Kidney (tissue), 14 donors: ENCODE measurements around the gene RAD51B. TPM values are rescaled to one million over a fixed set of nuclear protein-coding genes. Genes with fewer than 3 reads are reported as not detected.

Source experiments
- DNase-seq, 5 donors: peaks; one replicate each; pipeline ENCODE4 v3.0.0-alpha.2; 2013 to 2020
- FAIRE-seq: peaks from 2 replicates; lab custom pipeline; 2012; peaks lifted over from hg19 to GRCh38; lab: Jason Lieb, UNC
- H3K27ac ChIP-seq, 2 donors: one replicate each; pipeline ENCODE4 v1.7.0; 2013; ENCODE audit warnings: low read depth in 2 of 2, low read length in 2 of 2, inconsistent platforms in 1 of 2
- H3K27me3 ChIP-seq: one replicate; pipeline ENCODE4 v1.7.1; 2013; ENCODE audit warnings: low read length, inconsistent platforms; ENCODE audit not compliant: control insufficient read depth, insufficient read depth
- H3K36me3 ChIP-seq, 3 donors: one replicate each; pipeline versions ENCODE4 v1.7.0 to v1.7.1; 2013; ENCODE audit warnings: low read length in 3 of 3, control low read depth in 1 of 3, inconsistent platforms in 1 of 3; ENCODE audit not compliant: insufficient read depth in 3 of 3, control insufficient read depth in 2 of 3
- H3K4me1 ChIP-seq, 3 donors: one replicate each; pipeline versions ENCODE4 v1.7.0 to v1.7.1; 2013; ENCODE audit warnings: low read length in 3 of 3, inconsistent platforms in 1 of 3, low read depth in 1 of 3; ENCODE audit not compliant: control insufficient read depth in 2 of 3, insufficient read depth in 2 of 3
- H3K4me3 ChIP-seq, 3 donors: one replicate each; pipeline versions ENCODE4 v1.7.0 to v1.8.1; 2013; ENCODE audit warnings: low read length in 3 of 3, control low read depth in 1 of 3, inconsistent platforms in 1 of 3
- H3K9ac ChIP-seq, 3 donors: one replicate each; pipeline versions ENCODE4 v1.7.0 to v1.7.1; 2013; ENCODE audit warnings: low read length in 3 of 3, control low read depth in 1 of 3, inconsistent platforms in 1 of 3
- H3K9me3 ChIP-seq, 3 donors: one replicate each; pipeline versions ENCODE4 v1.7.0 to v1.7.1; 2013; ENCODE audit warnings: low read length in 3 of 3, control low read depth in 1 of 3, inconsistent platforms in 1 of 3; ENCODE audit not compliant: control insufficient read depth in 2 of 3, insufficient read depth in 1 of 3
- intact Hi-C: fragments of 100-400 bp; cut with DNase I; formaldehyde crosslinking; loops from one replicate; pipeline ENCODE4 v1.11.1; 2022
- polyA plus RNA-seq: library from polyadenylated mRNA; stranded (reverse); fragments of 350-450 nt; fragmentation: Illumina TruSeq; extraction: RNeasy Lipid Tissue Mini Kit (QIAGEN cat#74804); gene quantifications from one replicate; pipeline ENCODE4 v1.2.3, GENCODE V29; 2014; ENCODE audit warnings: low read depth, low replicate concordance; ENCODE audit not compliant: insufficient read depth
- total RNA-seq: library from RNA; stranded (reverse); fragmentation: NEBNext Ultra II Directional; extraction: Animal tissue kit (Norgen Biotek cat#: 25700); gene quantifications from one replicate; pipeline ENCODE4 v1.2.1, GENCODE V29; 2021
- TF ChIP-seq, protein P1 (sequence below): IDR thresholded peaks from 3 replicates; pipeline ENCODE4 v1.5.1; 2012; ENCODE audit warnings: mild to moderate bottlenecking, moderate library complexity, borderline replicate concordance; ENCODE audit not compliant: insufficient read depth; ENCODE audit errors: extremely low read depth
- donor health status: control.
- donor health status: control.
- donor health status: control.
- donor health status: control.
- donor health status: control.
- donor health status: DM: yes; HTN: yes; CAD: no.
- donor health status: Normal renal cell carcinoma (clear cell type).

RAD51B gene
- total and polyA plus RNA-seq, 2 donors from 2014 or later, result 6.9 to 18.0 TPM

DNA sequence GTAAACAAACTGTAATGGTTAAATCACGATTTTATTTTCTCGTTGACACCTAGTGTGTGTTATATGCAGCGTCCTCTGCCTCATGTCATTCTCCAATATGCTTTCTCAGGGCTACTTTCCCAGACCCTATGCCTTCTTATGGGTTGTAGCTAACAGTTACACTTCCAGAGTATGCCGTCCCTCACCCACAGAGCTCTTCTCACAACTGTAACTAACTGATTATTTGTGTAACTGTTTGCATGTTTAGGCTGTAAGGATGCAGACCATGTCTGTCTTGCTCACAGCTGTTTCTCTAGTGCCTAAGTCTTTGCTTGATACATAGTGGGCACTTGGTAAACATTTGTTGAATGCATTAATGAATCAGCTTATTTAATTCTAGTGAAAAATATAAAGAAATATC, 555.8 kb downstream of the RAD51B start:
- no peaks in the 10 kb centered on the region for H3K27me3 ChIP-seq
- DNase-seq, result no peak
- intact Hi-C loops, result no loop called here
- no peak for FAIRE-seq
- no peak overlapping the region for H3K9ac ChIP-seq
- H3K4me3 ChIP-seq, result no peak overlapping the region
- peaks cover 0 to 4% (median 0%) of the 10 kb centered on the region in 3 donors for H3K4me1 ChIP-seq
- no peaks in the 10 kb centered on the region for H3K36me3 ChIP-seq
- H3K9me3 ChIP-seq, result no peaks in the 10 kb centered on the region
- H3K27ac ChIP-seq, result no peak overlapping the region
- TF ChIP-seq, protein P1, sequence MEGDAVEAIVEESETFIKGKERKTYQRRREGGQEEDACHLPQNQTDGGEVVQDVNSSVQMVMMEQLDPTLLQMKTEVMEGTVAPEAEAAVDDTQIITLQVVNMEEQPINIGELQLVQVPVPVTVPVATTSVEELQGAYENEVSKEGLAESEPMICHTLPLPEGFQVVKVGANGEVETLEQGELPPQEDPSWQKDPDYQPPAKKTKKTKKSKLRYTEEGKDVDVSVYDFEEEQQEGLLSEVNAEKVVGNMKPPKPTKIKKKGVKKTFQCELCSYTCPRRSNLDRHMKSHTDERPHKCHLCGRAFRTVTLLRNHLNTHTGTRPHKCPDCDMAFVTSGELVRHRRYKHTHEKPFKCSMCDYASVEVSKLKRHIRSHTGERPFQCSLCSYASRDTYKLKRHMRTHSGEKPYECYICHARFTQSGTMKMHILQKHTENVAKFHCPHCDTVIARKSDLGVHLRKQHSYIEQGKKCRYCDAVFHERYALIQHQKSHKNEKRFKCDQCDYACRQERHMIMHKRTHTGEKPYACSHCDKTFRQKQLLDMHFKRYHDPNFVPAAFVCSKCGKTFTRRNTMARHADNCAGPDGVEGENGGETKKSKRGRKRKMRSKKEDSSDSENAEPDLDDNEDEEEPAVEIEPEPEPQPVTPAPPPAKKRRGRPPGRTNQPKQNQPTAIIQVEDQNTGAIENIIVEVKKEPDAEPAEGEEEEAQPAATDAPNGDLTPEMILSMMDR, result no peak

DNA sequence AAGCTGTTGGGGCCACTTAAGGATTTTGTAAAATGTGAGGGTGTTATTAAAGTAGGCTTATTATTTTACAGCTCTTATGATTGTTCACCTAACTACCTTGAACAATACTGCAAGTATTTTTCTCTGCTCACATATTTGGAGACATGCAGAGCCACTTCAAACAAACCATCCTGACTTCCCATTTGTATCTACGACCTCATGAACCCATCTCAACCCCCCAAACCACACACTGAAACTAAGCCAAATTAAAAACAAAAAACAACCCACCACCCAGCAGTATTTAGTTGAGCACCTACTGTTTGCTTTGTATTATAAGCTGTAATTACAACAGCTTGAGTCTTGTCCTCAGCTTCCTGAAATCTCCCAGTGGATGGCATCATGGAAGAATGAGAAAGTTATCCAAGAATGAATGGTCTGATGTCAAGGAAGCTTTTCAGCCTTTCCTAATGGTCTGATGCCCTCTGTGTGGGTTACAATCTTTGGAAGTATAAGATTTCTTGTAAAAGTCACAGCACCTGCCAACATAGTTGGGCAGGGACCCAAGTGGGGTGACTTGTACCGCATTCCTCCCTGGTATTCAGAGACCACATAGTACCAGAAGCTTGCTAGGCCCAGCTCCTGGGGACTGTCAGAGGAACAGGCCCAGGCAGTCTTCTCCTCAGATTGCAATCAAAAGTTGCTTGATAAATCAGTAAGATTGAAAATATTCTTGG, 556.6 kb downstream of the RAD51B start:
- no peaks in the 10 kb centered on the region for H3K36me3 ChIP-seq
- peaks cover 0 to 4% (median 0%) of the 10 kb centered on the region in 3 donors for H3K4me1 ChIP-seq
- H3K27me3 ChIP-seq, result no peaks in the 10 kb centered on the region
- no peak overlapping the region for H3K4me3 ChIP-seq
- TF ChIP-seq, protein P1, result no peak
- no peak overlapping the region for H3K27ac ChIP-seq
- DNase-seq, result no peak
- intact Hi-C loops, result no loop called here
- no peaks in the 10 kb centered on the region for H3K9me3 ChIP-seq
- no peak for FAIRE-seq
- no peak overlapping the region for H3K9ac ChIP-seq

DNA sequence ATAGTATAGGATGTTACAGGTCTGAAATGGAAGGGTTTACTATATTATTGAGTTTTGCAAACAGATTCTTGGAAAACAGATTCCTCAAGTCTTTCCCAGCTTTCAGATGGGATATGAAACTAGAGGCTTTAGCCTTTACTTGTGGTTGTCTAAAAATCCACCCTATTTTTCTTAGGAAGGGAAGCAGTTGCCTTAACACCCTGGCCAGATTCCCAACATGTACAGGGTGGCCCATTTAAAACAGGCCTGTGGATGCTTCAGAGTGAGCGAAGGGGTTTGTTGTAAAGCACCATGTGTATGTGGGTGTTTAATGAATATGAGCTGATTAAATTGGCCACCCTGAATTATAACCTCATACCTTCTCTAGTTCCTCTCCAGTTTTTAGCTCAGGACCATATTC, 557.4 kb downstream of the RAD51B start:
- Histone ChIP-seq H3K9ac (no peak overlapping the region), H3K4me3 (no peak overlapping the region), H3K27ac (no peak overlapping the region), H3K36me3 (no peaks in the 10 kb centered on the region), H3K4me1 (peaks cover 0 to 4% (median 0%) of the 10 kb centered on the region in 3 donors), H3K9me3 (no peaks in the 10 kb centered on the region), H3K27me3 (no peaks in the 10 kb centered on the region)
- intact Hi-C loops, result no loop called here
- TF ChIP-seq, protein P1, result no peak
- no peak for DNase-seq
- FAIRE-seq, result no peak
